HEK293T (cell line): ENCODE data around the gene MYO18B.

Experiments used
- BHLHE40 ChIP-seq: fragments of 450-650 bp; IDR thresholded peaks from 2 replicates; pipeline ENCODE4 v1.6.1; 2016; ENCODE audit warnings: mild to moderate bottlenecking, moderate library complexity, borderline replicate concordance
- ELF4 ChIP-seq: fragments of 450-650 bp; IDR thresholded peaks from 2 replicates; pipeline ENCODE4 v1.6.1; 2017; ENCODE audit warnings: antibody characterized with exemption
- FOXA1 ChIP-seq: fragments of 450-650 bp; IDR thresholded peaks from 2 replicates; pipeline ENCODE4 v1.6.1; 2016; ENCODE audit warnings: mild to moderate bottlenecking
- FOXK2 ChIP-seq: fragments of 450-650 bp; IDR thresholded peaks from 2 replicates; pipeline ENCODE4 v1.6.1; 2016; ENCODE audit warnings: mild to moderate bottlenecking
- FOXM1 ChIP-seq: fragments of 450-650 bp; IDR thresholded peaks from 2 replicates; pipeline ENCODE4 v1.6.1; 2017; ENCODE audit warnings: mild to moderate bottlenecking, borderline replicate concordance
- HDGF ChIP-seq: fragments of 450-650 bp; IDR thresholded peaks from 2 replicates; pipeline ENCODE4 v1.6.1; 2017; ENCODE audit warnings: antibody characterized with exemption, borderline replicate concordance
- NFRKB ChIP-seq: fragments of 450-650 bp; IDR thresholded peaks from 2 replicates; pipeline ENCODE4 v1.6.1; 2016; ENCODE audit warnings: mild to moderate bottlenecking, moderate library complexity
- SP1 ChIP-seq: fragments of 450-650 bp; IDR thresholded peaks from 2 replicates; pipeline ENCODE4 v1.6.1; 2017
- SUZ12 ChIP-seq: fragments of 450-650 bp; IDR thresholded peaks from 2 replicates; pipeline ENCODE4 v1.6.1; 2016; ENCODE audit warnings: mild to moderate bottlenecking
- ZNF384 ChIP-seq: fragments of 450-650 bp; IDR thresholded peaks from 2 replicates; pipeline ENCODE4 v1.6.1; 2016

GRCh38 chr22:25710501-25710900 is 31.5 kb upstream of the MYO18B start:
- TF ChIP-seq HDGF (no peak), ZNF384 (no peak), NFRKB (no peak), FOXM1 (no peak), SP1 (no peak), FOXK2 (no peak), SUZ12 (no peak), FOXA1 (no peak), ELF4 (no peak), BHLHE40 (no peak)
